Activated gamma-delta T cell treated with anti-CD3 and anti-CD28 coated beads, Interleukin-2, amount 50 U/mL, for 16 hours (primary cell): ENCODE measurements around the gene TMEM271.

Experiments used
- DNase-seq: peaks from one replicate; pipeline ENCODE4 v3.0.0-alpha.2; 2020; ENCODE audit warnings: low read depth

The TMEM271 gene, protein sequence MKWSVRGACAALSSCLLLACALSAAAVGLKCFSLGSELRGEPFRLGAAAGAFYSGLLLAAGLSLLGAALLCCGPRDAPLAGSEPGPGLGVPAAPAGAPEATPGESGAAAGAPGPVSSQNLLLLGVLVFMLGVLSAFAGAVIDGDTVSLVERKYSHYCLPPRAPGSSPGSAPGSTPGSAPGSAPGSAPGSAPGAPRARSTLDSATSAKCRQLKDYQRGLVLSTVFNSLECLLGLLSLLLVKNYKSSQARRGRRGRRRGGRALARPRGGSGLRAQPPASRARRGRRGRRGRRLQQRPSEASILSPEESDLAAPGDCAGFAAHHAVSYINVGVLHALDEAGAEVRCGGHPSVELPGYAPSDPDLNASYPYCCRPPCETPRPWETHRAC

DNA sequence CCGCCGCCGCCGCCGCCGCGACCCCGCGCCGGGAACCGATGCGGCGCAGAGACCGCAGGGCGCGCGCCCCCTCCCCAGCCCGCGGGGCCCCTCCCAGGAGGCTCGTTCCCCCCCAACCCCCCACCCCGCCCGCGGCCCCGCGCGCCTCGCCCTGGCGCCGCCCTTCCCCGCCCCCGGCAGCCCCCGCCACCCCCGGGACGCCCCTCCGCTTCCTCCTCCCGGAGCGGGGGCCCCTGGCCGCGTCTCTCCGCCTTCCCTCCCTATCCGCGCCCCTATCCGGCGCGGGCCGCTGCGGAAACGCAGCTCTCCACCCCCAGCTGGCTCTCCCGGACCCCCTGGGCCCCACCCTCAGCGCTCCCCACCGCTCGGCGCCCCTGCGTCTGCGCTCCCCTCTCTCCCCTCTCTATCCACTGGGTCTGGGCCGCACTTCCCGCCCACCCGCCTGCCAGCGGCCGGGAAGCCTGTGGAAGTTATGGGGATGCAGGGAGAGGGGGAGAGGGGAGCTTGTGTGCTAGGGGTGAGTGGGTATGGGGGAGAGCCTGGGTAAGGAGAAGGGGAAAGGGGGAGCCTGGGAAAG is at the start of gene TMEM271:
Gene TMEM271, minus strand, starts transcription at position 51 of the 577 bp plus-strand sequence. CDS start 233 bp downstream, outside the sequence.
- DNase-seq = no peak

GRCh38 chr4:625631-626161 is 49.6 kb upstream of the TMEM271 start:
- no peak for DNase-seq

DNA sequence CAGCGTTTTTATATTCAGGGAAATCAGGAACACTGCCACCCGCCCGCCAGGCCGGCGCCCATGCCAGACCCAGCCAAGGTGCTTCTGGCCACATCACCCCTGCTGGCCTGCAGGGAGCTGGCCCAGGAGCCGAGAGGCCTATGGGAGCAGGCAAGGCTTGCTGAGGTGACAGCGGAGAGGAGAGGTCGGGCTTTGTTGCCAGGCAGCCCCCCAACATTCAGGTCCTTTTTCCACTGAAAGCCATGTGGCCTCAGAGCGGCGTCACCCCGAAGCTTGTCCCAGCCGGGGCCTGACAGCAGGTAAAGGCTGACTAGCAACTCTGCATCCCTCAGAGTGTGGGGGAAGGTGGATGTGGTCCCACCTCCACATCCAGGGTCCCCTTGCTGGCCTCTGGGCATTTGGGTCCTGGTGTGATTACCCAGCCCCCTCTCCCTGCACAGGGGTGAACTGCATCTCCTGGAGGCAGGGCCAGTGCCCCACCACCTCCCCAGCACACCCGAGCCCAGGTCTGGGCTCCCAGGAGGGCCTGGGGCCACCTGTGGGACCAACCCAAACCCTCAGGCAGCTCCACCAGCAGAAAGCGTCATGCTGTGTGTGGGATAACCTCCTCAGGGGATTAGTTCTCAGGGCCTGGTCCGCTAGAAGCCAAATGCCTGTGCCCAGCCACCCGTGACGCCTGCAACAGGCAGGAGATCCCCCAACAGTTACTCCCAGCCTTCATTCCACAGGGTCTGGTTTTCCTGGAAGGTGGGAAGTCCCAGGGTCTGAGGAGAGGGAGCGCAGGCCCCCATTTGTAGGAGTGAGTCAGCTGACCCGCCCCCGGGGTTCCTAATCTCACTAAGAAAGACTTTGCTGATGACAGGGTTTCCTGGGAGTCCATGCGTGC is 48.9 kb upstream of the TMEM271 start, which contains the start of gene PDE6B:
Gene PDE6B, plus strand, starts transcription at position 869 of the 886 bp plus-strand sequence. CDS start 54 bp downstream, outside the sequence.
- DNase-seq = no peak

DNA sequence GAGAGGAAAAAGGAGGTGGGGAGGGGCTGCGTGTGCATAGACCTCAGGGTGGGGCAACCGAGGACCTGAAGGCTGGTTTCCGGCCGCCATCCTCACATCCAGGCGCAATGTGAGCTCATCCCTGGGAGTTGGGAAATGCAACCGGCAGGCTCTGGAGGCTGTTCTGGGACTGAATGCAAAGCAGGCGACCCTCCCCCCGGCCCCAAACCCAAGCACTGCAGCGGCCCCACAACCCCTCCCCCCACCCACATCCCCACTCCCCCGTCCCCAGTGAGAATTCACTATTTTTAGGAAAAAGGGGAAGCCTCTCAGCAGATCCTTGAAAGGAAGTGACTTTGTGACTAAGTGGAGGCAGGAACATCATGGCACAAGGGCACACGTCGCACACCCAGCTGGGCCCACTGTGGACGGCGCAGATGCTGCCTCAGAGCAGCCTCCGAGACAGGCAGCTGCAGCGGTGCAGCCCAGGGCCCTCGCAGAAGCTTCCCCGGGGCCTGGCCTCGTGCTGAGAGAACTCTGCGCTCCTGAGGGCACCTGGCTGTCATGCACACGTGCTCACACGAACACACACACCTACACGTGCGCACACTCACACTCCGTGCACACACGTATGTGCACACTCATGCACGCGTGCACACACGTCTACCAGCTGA is 47.9 kb upstream of the TMEM271 start:
- DNase-seq = no peak

GRCh38 chr4:622996-623913 is 47.2 kb upstream of the TMEM271 start:
- DNase-seq = no peak

DNA sequence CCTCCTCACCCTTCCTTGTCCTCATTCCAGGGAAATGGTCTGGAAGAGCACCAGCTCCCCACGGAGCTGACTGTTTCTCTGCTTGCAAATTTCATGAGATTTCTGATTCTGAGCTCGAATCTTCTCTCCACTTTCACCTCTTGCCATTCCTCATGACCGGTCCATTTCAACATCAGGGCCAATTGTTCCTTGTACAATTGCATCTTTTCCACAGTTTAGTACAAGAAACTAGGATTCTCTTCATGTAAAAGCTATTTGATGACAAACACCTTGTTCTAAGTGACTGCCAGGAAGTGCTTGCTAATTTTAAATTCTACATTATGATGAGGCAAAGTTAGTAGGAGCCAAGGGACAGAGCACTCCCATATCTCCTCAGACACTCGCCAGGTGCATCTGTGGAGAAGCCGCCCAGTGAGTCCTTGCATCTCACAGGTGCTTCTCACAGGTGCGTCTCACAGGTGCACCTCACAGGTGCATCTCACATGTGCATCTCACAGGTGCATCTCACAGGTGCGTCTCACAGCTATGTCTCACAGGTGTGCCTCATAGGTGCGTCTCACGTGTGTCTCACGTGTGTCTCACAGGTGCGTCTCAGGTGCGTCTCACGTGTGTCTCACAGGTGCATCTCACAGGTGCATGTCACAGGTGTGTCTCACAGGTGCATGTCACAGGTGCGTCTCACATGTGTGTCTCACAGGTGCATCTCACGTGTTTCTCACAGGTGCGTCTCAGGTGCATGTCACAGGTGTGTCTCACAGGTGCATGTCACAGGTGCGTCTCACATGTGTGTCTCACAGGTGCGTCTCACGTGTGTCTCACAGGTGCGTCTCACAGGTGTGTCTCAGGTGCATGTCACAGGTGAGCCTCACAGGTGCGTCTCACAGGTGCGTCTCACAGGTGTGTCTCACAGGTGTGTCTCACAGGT is 46.2 kb upstream of the TMEM271 start:
- no peak for DNase-seq

DNA sequence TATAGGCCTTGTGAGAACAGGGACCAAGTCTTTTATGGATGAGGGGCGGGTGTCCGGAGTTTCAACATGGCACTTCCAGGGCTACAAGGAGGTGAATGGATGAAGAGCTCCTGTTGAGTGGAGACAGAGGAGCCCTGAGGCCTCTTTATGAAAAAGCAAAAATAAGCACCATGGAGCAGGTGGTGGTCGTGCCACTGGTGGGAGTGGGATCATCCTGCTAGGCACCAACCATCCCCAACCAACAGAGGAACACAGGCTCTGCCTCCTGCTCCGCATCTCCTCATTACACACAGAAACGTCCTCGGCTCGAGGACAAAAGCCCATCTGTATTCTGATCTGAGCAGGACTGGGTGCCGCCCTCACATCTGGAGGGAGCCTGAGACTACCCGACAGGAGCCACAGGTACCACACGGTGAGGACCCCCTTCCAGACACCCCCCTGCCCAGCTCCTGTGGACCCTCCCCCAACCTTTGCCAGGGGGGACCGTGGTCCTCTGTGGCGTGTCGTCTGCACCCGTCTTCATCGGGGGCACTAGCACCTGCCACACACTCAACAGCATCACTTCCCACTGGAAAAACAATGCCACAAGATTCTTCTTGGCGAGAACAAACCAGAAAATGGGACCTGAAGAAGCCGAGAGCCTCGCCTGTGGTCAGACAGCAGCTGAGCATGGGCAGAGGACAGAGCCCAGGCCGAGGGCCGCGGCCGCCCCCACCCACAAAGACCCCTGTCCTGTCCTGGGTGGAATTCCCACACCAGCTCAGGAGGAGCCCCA is 45.4 kb upstream of the TMEM271 start:
- DNase-seq = no peak

DNA sequence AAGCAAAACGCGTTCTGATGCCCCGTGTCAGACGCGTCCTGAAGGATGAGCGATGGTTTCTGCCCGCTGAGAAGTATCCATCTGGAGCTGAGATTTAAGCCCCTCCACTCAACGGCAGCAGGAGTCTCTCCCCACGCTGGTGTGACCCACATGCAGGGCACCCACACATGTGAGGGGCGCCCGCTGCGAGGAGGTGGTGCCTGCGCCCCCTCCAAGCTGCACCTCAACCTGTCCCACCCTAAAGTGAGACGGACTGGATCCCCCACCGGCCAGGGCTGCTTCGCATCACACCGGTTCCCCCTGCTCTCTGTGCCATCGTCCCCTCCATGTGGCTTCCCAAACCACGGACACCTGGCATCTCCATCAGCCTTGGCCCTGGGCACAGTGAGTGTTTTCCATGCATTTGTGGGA is 44.8 kb upstream of the TMEM271 start:
- no peak for DNase-seq

DNA sequence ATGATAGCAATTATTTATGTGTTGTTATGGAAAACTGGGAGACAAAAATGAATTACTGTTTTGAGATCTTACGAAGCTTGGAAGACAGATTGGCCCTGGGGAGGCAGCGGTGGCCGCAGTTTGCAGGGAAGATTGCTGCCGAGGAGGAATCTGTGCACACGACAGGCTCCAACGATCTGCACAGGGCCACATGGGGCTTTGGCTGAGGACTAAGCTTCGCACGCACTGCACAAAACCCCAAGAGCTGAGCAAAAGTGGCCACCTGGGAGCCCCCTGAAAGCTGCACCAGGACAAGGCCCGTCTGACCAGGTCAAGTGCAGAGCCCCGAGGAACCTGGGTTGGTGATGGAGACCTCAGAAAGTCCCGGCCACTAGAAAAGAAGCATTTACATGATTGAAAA is 44.1 kb upstream of the TMEM271 start:
- no peak for DNase-seq

GRCh38 chr4:617644-618641 is 41.8 kb upstream of the TMEM271 start:
- no peak for DNase-seq

GRCh38 chr4:616911-617643 is 41.0 kb upstream of the TMEM271 start:
- no peak for DNase-seq

- no peak for DNase-seq
Measured at GRCh38 chr4:616091-616490, 40.0 kb upstream of the TMEM271 start.

DNA sequence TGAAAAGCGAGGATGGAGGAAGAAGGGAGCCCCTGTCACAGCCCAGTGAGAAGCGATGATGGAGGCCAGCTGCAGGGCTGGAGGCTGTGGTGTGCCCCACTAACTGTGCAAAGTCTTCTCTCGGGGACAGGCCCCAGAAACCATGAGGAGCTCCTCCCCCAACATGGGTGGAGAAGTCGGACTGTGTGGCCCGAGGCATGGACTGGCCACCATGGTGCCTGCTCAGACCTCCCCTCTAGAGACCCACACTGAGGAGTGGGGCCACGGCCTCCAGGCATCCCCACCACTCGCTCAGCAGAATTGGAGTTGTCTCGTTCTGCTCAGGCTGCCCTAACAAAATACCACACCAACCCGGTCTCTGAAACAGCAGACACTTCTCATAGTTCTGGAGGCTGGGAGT is 37.0 kb upstream of the TMEM271 start:
- DNase-seq = no peak

- no peak for DNase-seq
Measured at GRCh38 chr4:612749-613125, 36.6 kb upstream of the TMEM271 start.

- no peak for DNase-seq
Measured at GRCh38 chr4:612052-612748, 36.1 kb upstream of the TMEM271 start.
